Esophagus squamous epithelium (tissue), 5 donors: ENCODE results near the gene CD55. TPM values are rescaled to one million over a fixed set of nuclear protein-coding genes. Genes with fewer than 3 reads are reported as not detected.

Experiments used
- DNase-seq: peaks from one replicate; lab custom pipeline; 2025; lab: John Stamatoyannopoulos, UW
- H3K27ac ChIP-seq, 4 donors: fragments of 200-600 bp; sonication (generic); one replicate each; pipeline ENCODE4 v1.5.1; 2016 to 2019; ENCODE audit warnings: mild to moderate bottlenecking in 1 of 4
- H3K27me3 ChIP-seq, 4 donors: fragments of 200-600 bp; sonication (generic); 1 replicate in 3 of 4; 2 replicates in 1 of 4; pipeline versions ENCODE4 v1.5.1 to v1.6.0; 2017 to 2021; ENCODE audit warnings: antibody characterized with exemption in 1 of 4
- H3K36me3 ChIP-seq, 3 donors: fragments of 200-600 bp; sonication (generic); one replicate each; pipeline ENCODE4 v1.5.1; 2016 to 2019
- H3K4me1 ChIP-seq, 3 donors: fragments of 200-600 bp; sonication (generic); one replicate each; pipeline ENCODE4 v1.5.1; 2017 to 2019
- H3K4me3 ChIP-seq, 4 donors: fragments of 200-600 bp; sonication (generic); 1 replicate in 3 of 4; 2 replicates in 1 of 4; pipeline ENCODE4 v1.5.1; 2016 to 2019; ENCODE audit warnings: mild to moderate bottlenecking in 2 of 4, moderate library complexity in 1 of 4
- H3K9me3 ChIP-seq, 3 donors: fragments of 200-600 bp; sonication (generic); one replicate each; pipeline ENCODE4 v1.5.1; 2016 to 2019
- CTCF ChIP-seq, 6 experiments: fragments of 450-650 bp in 4 of 6; fragments of 200-600 bp in 2 of 6; sonication (generic) in 2 of 6; IDR thresholded peaks; one replicate each; pipeline ENCODE4 v1.5.1; 2016 to 2019; ENCODE audit warnings: antibody characterized with exemption in 6 of 6, mild to moderate bottlenecking in 4 of 6, moderate library complexity in 4 of 6
- POLR2A ChIP-seq, 4 donors: fragments of 450-650 bp; IDR thresholded peaks; one replicate each; pipeline ENCODE4 v1.6.1; 2017; ENCODE audit warnings: antibody characterized with exemption in 4 of 4, mild to moderate bottlenecking in 4 of 4, moderate library complexity in 3 of 4
- WGBS, 2 donors: methylation state at CpG; one replicate each; pipeline ENCODE4 v1.1.5; 2018; 5-methylcytosine and 5-hydroxymethylcytosine counted together
- intact Hi-C: fragments of 100-400 bp; cut with DNase I; formaldehyde crosslinking; loops from one replicate; pipeline ENCODE4 v1.15.0; 2022
- total RNA-seq, 4 donors: library from RNA; depleted of rRNA; stranded (reverse); fragments of >200 nt; gene quantifications; one replicate each; pipeline ENCODE4 v1.1.0, GENCODE V29; 2016
- donor health status: DM: yes; HTN: yes; CAD: no.

Gene CD55
- total RNA-seq, 4 donors from 2014 or later = 36.5 to 100 (median 72.2) TPM

- Histone ChIP-seq H3K36me3 (peaks cover 0 to 81% (median 5%) of the 10 kb centered on the region in 3 donors), H3K4me1 (no peaks in the 10 kb centered on the region), H3K4me3 (no peak overlapping the region), H3K27me3 (no peaks in the 10 kb centered on the region), H3K27ac (no peak overlapping the region), H3K9me3 (no peaks in the 10 kb centered on the region)
- DNase-seq = no peak
- intact Hi-C loops = no loop called here
- TF ChIP-seq POLR2A (IDR thresholded peaks at IDR 0.05) (no peak), CTCF (IDR thresholded peaks at IDR 0.05) (no peak)
- 83 to 87% methylated on average over 1 of the region's 1 CpG for WGBS, 2 donors
Observed at GRCh38 chr1:207342332-207342731, 20.9 kb downstream of the CD55 start.

GRCh38 chr1:207343675-207344074, 22.2 kb downstream of the CD55 start:
- DNase-seq = no peak
- Histone ChIP-seq H3K27ac (no peak overlapping the region), H3K27me3 (no peaks in the 10 kb centered on the region), H3K4me3 (no peak overlapping the region), H3K36me3 (peaks cover 0 to 81% (median 5%) of the 10 kb centered on the region in 3 donors), H3K4me1 (no peaks in the 10 kb centered on the region), H3K9me3 (no peaks in the 10 kb centered on the region)
- intact Hi-C loops = no loop called here
- no peak for TF ChIP-seq POLR2A (IDR thresholded peaks at IDR 0.05)
- no peak for TF ChIP-seq CTCF (IDR thresholded peaks at IDR 0.05)

- TF ChIP-seq POLR2A (IDR thresholded peaks at IDR 0.05) = no peak
- no peak for TF ChIP-seq CTCF (IDR thresholded peaks at IDR 0.05)
- intact Hi-C loops = no loop called here
Observed at GRCh38 chr1:207344221-207344620, 22.7 kb downstream of the CD55 start.

GRCh38 chr1:207345644-207346477, 24.4 kb downstream of the CD55 start:
- no peaks in the 10 kb centered on the region for H3K27me3 ChIP-seq
- no peaks in the 10 kb centered on the region for H3K9me3 ChIP-seq
- H3K27ac ChIP-seq = no peak overlapping the region
- H3K4me1 ChIP-seq = no peaks in the 10 kb centered on the region
- TF ChIP-seq POLR2A (IDR thresholded peaks at IDR 0.05) (no peak), CTCF (IDR thresholded peaks at IDR 0.05) (no peak)
- 79 to 81% methylated on average over 6 to 7 of the region's 7 CpGs for WGBS, 2 donors
- intact Hi-C loops = no loop called here
- no peak overlapping the region for H3K4me3 ChIP-seq
- H3K36me3 ChIP-seq = peaks cover 0 to 78% (median 5%) of the 10 kb centered on the region in 3 donors
- no peak for DNase-seq

More at GRCh38 chr1:207344221-207344620, 22.7 kb downstream of the CD55 start:
- H3K27me3 ChIP-seq = no peaks in the 10 kb centered on the region
- no peak overlapping the region for H3K27ac ChIP-seq
- no peaks in the 10 kb centered on the region for H3K9me3 ChIP-seq
- 93 to 97% methylated on average over 2 of the region's 2 CpGs for WGBS, 2 donors
- H3K4me1 ChIP-seq = no peaks in the 10 kb centered on the region
- H3K4me3 ChIP-seq = no peak overlapping the region
- peaks cover 0 to 81% (median 5%) of the 10 kb centered on the region in 3 donors for H3K36me3 ChIP-seq
- DNase-seq = no peak

- Histone ChIP-seq H3K4me3 (no peak overlapping the region), H3K4me1 (no peaks in the 10 kb centered on the region), H3K9me3 (no peaks in the 10 kb centered on the region), H3K27me3 (no peaks in the 10 kb centered on the region), H3K36me3 (peaks cover 0 to 71% (median 5%) of the 10 kb centered on the region in 3 donors), H3K27ac (no peak overlapping the region)
- no peak for DNase-seq
- intact Hi-C loops = no loop called here
- 60 to 75% methylated on average over 1 of the region's 3 CpGs for WGBS, 2 donors
- no peak for TF ChIP-seq POLR2A (IDR thresholded peaks at IDR 0.05)
- TF ChIP-seq CTCF (IDR thresholded peaks at IDR 0.05) = no peak
Observed at GRCh38 chr1:207346513-207346912, 25.0 kb downstream of the CD55 start.
